Neuronal stem cell (in vitro differentiated cells): ENCODE measurements around the gene BUD31. TPM values are rescaled to one million over a fixed set of nuclear protein-coding genes. Genes with fewer than 3 reads are reported as not detected.

Experiments
- DNase-seq: peaks from one replicate; pipeline ENCODE4 v3.0.0-alpha.2; 2013; ENCODE audit warnings: low spot score
- H2AFZ ChIP-seq: one replicate; pipeline ENCODE4 v1.6.1; 2013; ENCODE audit warnings: mild to moderate bottlenecking, low read length, inconsistent platforms
- H2AK5ac ChIP-seq: 2 replicates; pipeline ENCODE4 v1.6.1; 2013; ENCODE audit warnings: low read depth, mild to moderate bottlenecking, inconsistent platforms, low read length, moderate library complexity, mixed read lengths
- H2BK120ac ChIP-seq: 2 replicates; pipeline ENCODE4 v1.6.1; 2013; ENCODE audit warnings: low read depth, mild to moderate bottlenecking, inconsistent platforms, low read length, moderate library complexity, mixed read lengths
- H2BK12ac ChIP-seq: one replicate; pipeline ENCODE4 v1.6.1; 2013; ENCODE audit warnings: low read length, inconsistent platforms
- H2BK15ac ChIP-seq: 2 replicates; pipeline ENCODE4 v1.6.1; 2013; ENCODE audit warnings: mild to moderate bottlenecking, low read length, inconsistent platforms, mixed read lengths
- H2BK5ac ChIP-seq: one replicate; pipeline ENCODE4 v1.6.1; 2013; ENCODE audit warnings: inconsistent platforms, mild to moderate bottlenecking, low read length, moderate library complexity
- H3K14ac ChIP-seq: one replicate; pipeline ENCODE4 v1.6.1; 2013; ENCODE audit warnings: low read length, inconsistent platforms
- H3K18ac ChIP-seq: 2 replicates; pipeline ENCODE4 v1.6.1; 2013; ENCODE audit warnings: low read length, inconsistent platforms
- H3K23ac ChIP-seq: 2 replicates; pipeline ENCODE4 v1.6.1; 2013; ENCODE audit warnings: low read depth, mild to moderate bottlenecking, mixed read lengths, low read length, inconsistent platforms; ENCODE audit not compliant: poor library complexity
- H3K27ac ChIP-seq: replicated peaks from 3 replicates; pipeline ENCODE4 v1.5.1; 2013; ENCODE audit warnings: low read length, inconsistent platforms
- H3K27me3 ChIP-seq, 3 experiments: 2 replicates each; pipeline ENCODE4 v1.6.1; 2013; ENCODE audit warnings: low read length in 3 of 3, mild to moderate bottlenecking in 2 of 3, inconsistent platforms in 1 of 3, low read depth in 1 of 3, mixed read lengths in 1 of 3, moderate library complexity in 1 of 3; ENCODE audit not compliant: control insufficient read depth in 3 of 3, insufficient read depth in 3 of 3
- H3K36me3 ChIP-seq, 2 donors: replicated peaks in 1 of 2; 2 replicates each; pipeline ENCODE4 v1.6.1; 2013; ENCODE audit warnings: low read length in 2 of 2; ENCODE audit not compliant: control insufficient read depth in 2 of 2, insufficient read depth in 2 of 2
- H3K4ac ChIP-seq: 2 replicates; pipeline ENCODE4 v1.6.1; 2013; ENCODE audit warnings: inconsistent platforms, mild to moderate bottlenecking, low read length, moderate library complexity
- H3K4me1 ChIP-seq, 2 donors: 1 replicate in 1 of 2; 2 replicates in 1 of 2; pipeline ENCODE4 v1.6.1; 2013; ENCODE audit warnings: low read length in 2 of 2, low read depth in 1 of 2; ENCODE audit not compliant: control insufficient read depth in 2 of 2, insufficient read depth in 1 of 2
- H3K4me2 ChIP-seq: one replicate; pipeline ENCODE4 v1.6.1; 2013; ENCODE audit warnings: mild to moderate bottlenecking, low read length, inconsistent platforms; ENCODE audit not compliant: insufficient read depth, poor library complexity, severe bottlenecking
- H3K4me3 ChIP-seq, 2 donors: 2 replicates each; pipeline ENCODE4 v1.5.1; 2013; ENCODE audit warnings: low read length in 2 of 2, mild to moderate bottlenecking in 2 of 2, inconsistent platforms in 1 of 2, moderate library complexity in 1 of 2
- H3K79me1 ChIP-seq: one replicate; pipeline ENCODE4 v1.6.1; 2013; ENCODE audit warnings: low read depth, mild to moderate bottlenecking, inconsistent platforms, low read length, moderate library complexity
- H3K9ac ChIP-seq: one replicate; pipeline ENCODE4 v1.6.1; 2013; ENCODE audit warnings: mild to moderate bottlenecking, low read depth, low read length, inconsistent platforms; ENCODE audit not compliant: poor library complexity
- H3K9me3 ChIP-seq, 2 donors: replicated peaks in 1 of 2; 2 replicates each; pipeline versions ENCODE3 to v1.6.1; 2013; ENCODE audit warnings: low read length in 2 of 2, mild to moderate bottlenecking in 2 of 2, inconsistent platforms in 1 of 2, low read depth in 1 of 2, mixed read lengths in 1 of 2, moderate library complexity in 1 of 2; ENCODE audit not compliant: control insufficient read depth in 2 of 2, insufficient read depth in 1 of 2
- H4K8ac ChIP-seq: one replicate; pipeline ENCODE4 v1.6.1; 2013; ENCODE audit warnings: low read depth, mild to moderate bottlenecking, inconsistent platforms, low read length, moderate library complexity
- H4K91ac ChIP-seq: one replicate; pipeline ENCODE4 v1.6.1; 2013; ENCODE audit warnings: low read length, low read depth, mild to moderate bottlenecking, inconsistent platforms; ENCODE audit not compliant: poor library complexity
- WGBS, 2 donors: extraction: QIAGEN DNeasy Blood & Tissue Kit; methylation state at CpG; one replicate each; pipeline ENCODE4 v1.1.7; 2013; ENCODE audit warnings: missing lambda C conversion rate in 2 of 2, mixed read lengths in 1 of 2; ENCODE audit not compliant: insufficient read length in 2 of 2, insufficient replicate concordance in 1 of 2; ENCODE audit errors: extremely low coverage in 2 of 2; 5-methylcytosine and 5-hydroxymethylcytosine counted together
- polyA plus RNA-seq, 2 experiments: library from polyadenylated mRNA; stranded (reverse); fragments of 200-250 nt; gene quantifications; one replicate each; pipeline ENCODE4 v1.2.3, GENCODE V29; 2013

The BUD31 gene
- polyA plus RNA-seq (2013, experiment 1 of 2): 118 TPM
- 113 TPM for polyA plus RNA-seq (2013, experiment 2 of 2)

DNA sequence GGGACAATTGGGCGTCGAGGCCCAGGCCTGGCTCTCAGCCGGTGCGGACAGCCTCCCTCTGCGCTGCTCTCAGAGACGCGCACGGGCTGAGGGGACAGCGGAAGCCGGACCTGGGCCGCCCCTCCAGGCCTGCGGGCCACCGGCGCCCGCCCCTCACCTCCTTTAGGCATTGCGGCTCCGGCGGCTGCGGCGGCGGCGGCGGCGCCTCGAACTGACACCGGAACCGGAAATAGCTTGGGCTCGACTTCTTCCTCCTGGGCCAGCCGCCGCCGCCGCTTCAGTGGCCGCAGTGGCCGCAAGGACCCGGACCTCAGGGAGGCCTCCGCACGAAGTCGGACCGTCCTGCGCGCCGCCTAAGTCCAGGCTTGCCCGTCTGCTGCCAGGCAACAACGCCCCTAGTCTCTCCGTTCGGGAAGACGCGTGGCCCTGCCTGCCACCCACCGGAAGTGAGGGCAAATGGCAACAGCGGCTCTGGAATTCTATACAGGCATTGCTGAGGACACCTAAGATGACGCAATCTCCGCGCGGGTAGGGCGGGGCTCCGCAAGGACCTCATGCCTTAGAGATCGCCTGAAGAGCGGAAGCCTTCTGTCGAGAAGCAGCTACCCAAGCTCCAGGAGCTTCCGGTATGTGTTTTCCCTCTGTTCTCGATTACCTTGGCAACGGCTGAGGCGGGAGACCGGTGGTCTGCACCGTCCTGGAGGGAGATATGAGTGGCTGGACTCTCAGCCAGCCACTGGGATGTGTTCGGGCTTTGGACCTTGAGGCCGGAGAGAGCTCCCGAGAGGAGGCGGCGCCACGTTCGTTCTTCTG is at the start of gene BUD31, which contains the start of gene PDAP1:
Gene BUD31 (plus strand): TSS at position 591 of the 813 bp plus-strand sequence. CDS start 2,124 bp downstream, outside the sequence.
Gene PDAP1 (minus strand): TSS at position 219 of the 813 bp plus-strand sequence. CDS start 49 bp downstream, at position 170.
- H3K9me3 ChIP-seq: no peaks in the 10 kb centered on the region
- peak within 1 kb of the TSS; percentile 95 to 98 for H3K4me3 ChIP-seq
- H3K18ac ChIP-seq: peak within 1 kb of the TSS; percentile 99
- no peak within 1 kb of the TSS for H4K91ac ChIP-seq
- no peak within 1 kb of the TSS for H2BK12ac ChIP-seq
- H3K4ac ChIP-seq: no peak within 1 kb of the TSS
- peak; percentile 97 for DNase-seq
- peak within 1 kb of the TSS; percentile 5 for H2BK120ac ChIP-seq
- H2AK5ac ChIP-seq: peak within 1 kb of the TSS; percentile 38
- WGBS, 2 donors: no CpG with 5 or more reads among the region's 72 CpGs
- H3K9ac ChIP-seq: peak within 1 kb of the TSS; percentile 97
- peaks cover 22% of the 10 kb centered on the region for H3K79me1 ChIP-seq
- H3K4me1 ChIP-seq: peaks cover 2 to 18% of the 10 kb centered on the region in 2 donors
- no peak within 1 kb of the TSS for H4K8ac ChIP-seq
- H3K36me3 ChIP-seq: peaks cover 27 to 57% of the 10 kb centered on the region in 2 donors
- H3K23ac ChIP-seq: peak within 1 kb of the TSS; percentile 56
- no peaks in the 10 kb centered on the region for H3K27me3 ChIP-seq
- H2AFZ ChIP-seq: peak within 1 kb of the TSS; percentile 95
- peak within 1 kb of the TSS; percentile 65 for H3K14ac ChIP-seq
- H2BK5ac ChIP-seq: peak within 1 kb of the TSS; percentile 79
- H3K27ac ChIP-seq: peak within 1 kb of the TSS; percentile 96
- H3K4me2 ChIP-seq: peak within 1 kb of the TSS; percentile 66
- no peak within 1 kb of the TSS for H2BK15ac ChIP-seq

DNA sequence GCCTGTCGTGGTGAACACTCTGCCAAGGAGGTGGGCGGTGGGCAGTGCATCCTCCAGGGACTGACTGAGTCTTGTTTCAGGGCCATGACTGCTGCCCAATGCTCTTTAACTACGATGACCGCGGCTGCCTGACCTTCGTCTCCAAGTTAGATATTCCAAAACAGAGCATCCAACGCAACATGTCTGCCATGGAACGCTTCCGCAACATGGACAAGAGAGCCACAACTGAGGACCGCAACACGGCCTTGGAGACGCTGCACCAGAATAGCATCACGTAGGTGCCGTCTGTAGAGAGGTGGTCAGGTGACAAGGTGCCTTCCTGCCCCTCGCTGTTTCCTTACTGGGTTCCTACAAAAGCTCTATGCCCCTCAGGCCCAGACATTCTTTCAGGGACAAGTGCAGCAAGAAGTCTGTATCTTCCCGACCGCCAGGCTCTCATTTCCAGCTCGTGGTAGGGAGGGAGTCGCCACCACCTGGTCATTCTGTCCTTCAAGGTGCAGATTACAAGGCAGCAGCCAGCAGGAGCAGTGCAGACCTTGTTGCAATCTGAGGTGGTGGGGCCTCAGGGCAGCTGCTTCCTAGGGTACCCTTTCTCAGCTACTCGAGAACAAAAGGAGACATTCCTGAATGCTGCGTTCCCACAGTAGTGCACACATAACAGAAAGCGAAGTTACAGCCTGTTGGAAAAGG is 49.2 kb upstream of the BUD31 start:
- Histone ChIP-seq H4K91ac (no peak overlapping the region), H3K9ac (no peak overlapping the region), H3K4ac (no peak overlapping the region), H2BK120ac (no peak overlapping the region), H3K4me3 (no peak overlapping the region), H2AFZ (no peak overlapping the region), H3K79me1 (no peaks in the 10 kb centered on the region), H2AK5ac (no peak overlapping the region), H3K18ac (no peak overlapping the region), H3K9me3 (no peaks in the 10 kb centered on the region), H2BK15ac (no peak overlapping the region), H3K27ac (peak overlapping the region; percentile 4), H2BK12ac (no peak overlapping the region), H3K36me3 (peaks cover 16 to 87% of the 10 kb centered on the region in 2 donors), H3K23ac (peak overlapping the region; percentile 34), H3K14ac (no peak overlapping the region), H3K4me1 (peaks cover 0 to 5% of the 10 kb centered on the region in 2 donors), H3K4me2 (no peak overlapping the region), H2BK5ac (no peak overlapping the region), H4K8ac (no peak overlapping the region), H3K27me3 (no peaks in the 10 kb centered on the region)
- no peak for DNase-seq
- no CpG with 5 or more reads among the region's 22 CpGs for WGBS, 2 donors

DNA sequence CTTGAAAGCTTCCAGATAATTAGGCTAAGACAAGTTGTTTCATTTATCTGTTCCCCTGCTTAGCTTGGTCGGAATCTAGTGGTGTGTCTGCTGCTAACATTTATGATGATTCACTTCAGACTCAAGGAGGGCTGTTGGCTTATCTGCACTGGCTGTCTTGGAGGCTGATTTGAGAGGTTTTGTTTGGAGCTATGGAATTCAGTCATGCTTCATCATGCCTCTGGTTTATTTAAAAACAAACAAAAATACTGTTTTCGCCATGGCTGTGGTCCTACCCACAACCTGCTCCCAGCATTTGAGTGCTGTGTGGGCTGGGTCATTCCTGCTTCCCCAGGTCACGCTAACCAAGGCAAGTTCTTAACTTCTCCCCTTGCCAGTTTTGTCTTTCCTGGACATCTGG is 46.0 kb upstream of the BUD31 start:
- H3K23ac ChIP-seq: no peak overlapping the region
- no peak overlapping the region for H2BK15ac ChIP-seq
- no CpG with 5 or more reads among the region's 3 CpGs for WGBS, 2 donors
- no peak overlapping the region for H4K91ac ChIP-seq
- H3K27me3 ChIP-seq: no peaks in the 10 kb centered on the region
- H3K4me3 ChIP-seq: no peak overlapping the region
- no peak overlapping the region for H3K14ac ChIP-seq
- H3K36me3 ChIP-seq: peaks cover 24 to 90% of the 10 kb centered on the region in 2 donors
- peaks cover 0 to 7% of the 10 kb centered on the region in 2 donors for H3K4me1 ChIP-seq
- no peak overlapping the region for H3K4ac ChIP-seq
- H3K79me1 ChIP-seq: no peaks in the 10 kb centered on the region
- no peak overlapping the region for H3K9ac ChIP-seq
- H3K4me2 ChIP-seq: no peak overlapping the region
- DNase-seq: no peak
- H2BK120ac ChIP-seq: no peak overlapping the region
- no peak overlapping the region for H2BK5ac ChIP-seq
- no peaks in the 10 kb centered on the region for H3K9me3 ChIP-seq
- no peak overlapping the region for H2AK5ac ChIP-seq
- no peak overlapping the region for H2AFZ ChIP-seq
- no peak overlapping the region for H3K27ac ChIP-seq
- H2BK12ac ChIP-seq: no peak overlapping the region
- H3K18ac ChIP-seq: no peak overlapping the region
- no peak overlapping the region for H4K8ac ChIP-seq

DNA sequence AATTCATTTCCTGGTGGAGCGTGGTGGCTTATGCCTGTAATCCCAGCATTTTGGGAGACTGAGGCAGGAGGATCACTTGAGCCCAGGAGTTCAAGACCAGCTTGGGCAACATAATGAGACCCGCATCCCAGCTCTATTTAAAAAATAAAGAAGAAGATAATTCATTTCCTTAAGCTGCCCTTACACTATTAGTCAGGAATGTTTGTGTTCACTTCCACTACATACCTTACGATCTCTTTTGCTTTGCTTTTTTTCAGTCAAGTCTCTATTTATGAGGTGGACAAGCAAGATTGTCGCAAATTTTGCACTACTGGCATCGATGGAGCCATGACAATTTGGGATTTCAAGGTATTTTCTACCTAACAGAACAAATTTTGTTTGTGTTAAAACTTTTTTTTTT is 45.5 kb upstream of the BUD31 start:
- H3K36me3 ChIP-seq: peaks cover 21 to 85% of the 10 kb centered on the region in 2 donors
- no peak overlapping the region for H3K27ac ChIP-seq

More for the DNA sequence above, 45.5 kb upstream of the BUD31 start:
- H4K8ac ChIP-seq: no peak overlapping the region
- H3K27me3 ChIP-seq: no peaks in the 10 kb centered on the region
- H2BK15ac ChIP-seq: no peak overlapping the region
- H4K91ac ChIP-seq: no peak overlapping the region
- H3K79me1 ChIP-seq: no peaks in the 10 kb centered on the region
- no peak overlapping the region for H3K18ac ChIP-seq
- no CpG with 5 or more reads among the region's 5 CpGs for WGBS, 2 donors
- no peak overlapping the region for H3K23ac ChIP-seq
- no peak overlapping the region for H2AK5ac ChIP-seq
- H3K4ac ChIP-seq: no peak overlapping the region
- no peak overlapping the region for H2BK12ac ChIP-seq
- H2BK120ac ChIP-seq: no peak overlapping the region
- H3K9ac ChIP-seq: no peak overlapping the region
- H3K14ac ChIP-seq: no peak overlapping the region
- no peak for DNase-seq
- no peaks in the 10 kb centered on the region for H3K9me3 ChIP-seq
- H3K4me1 ChIP-seq: peaks cover 0 to 7% of the 10 kb centered on the region in 2 donors
- H3K4me3 ChIP-seq: no peak overlapping the region
- no peak overlapping the region for H2BK5ac ChIP-seq
- H2AFZ ChIP-seq: no peak overlapping the region
- H3K4me2 ChIP-seq: no peak overlapping the region
